HepG2 (cell line): ENCODE data around the gene VPS4A. TPM values are rescaled to one million over a fixed set of nuclear protein-coding genes. Genes with fewer than 3 reads are reported as not detected.

Source experiments
- ATAC-seq: fragments of 200-7000 bp; cut with Tn5 transposase; 3 replicates; pipeline ENCODE4 v1.9.1; 2020; ENCODE audit warnings: mild to moderate bottlenecking, moderate library complexity
- BruUV-seq: library from RNA; stranded (reverse); fragments of 400-500 nt; replicated peaks from 2 replicates; lab custom pipeline; 2021; lab: Mats Ljungman, UMichigan
- CTCF ChIA-PET: fragments of 300-600 bp; formaldehyde crosslinking; extraction: SDS; loops from one replicate; lab custom pipeline; 2021; ENCODE audit warnings: low total read pairs, inconsistent platforms, low intra/inter-chr PET ratio; lab: Yijun Ruan, JAX
- POLR2A ChIA-PET: fragments of 350-600 bp; sonication (Branson Sonifier 250); formaldehyde crosslinking; loops from one replicate; lab custom pipeline; 2020; ENCODE audit warnings: antibody characterized with exemption, inconsistent platforms; lab: Yijun Ruan, JAX
- DNase-seq: peaks from one replicate; pipeline ENCODE4 v3.0.0-alpha.2; 2015; ENCODE audit warnings: low spot score
- FAIRE-seq: peaks from 3 replicates; lab custom pipeline; 2011; peaks lifted over from hg19 to GRCh38; lab: Jason Lieb, UNC
- H2AFZ ChIP-seq: one replicate; pipeline ENCODE4 v1.6.1; 2011; ENCODE audit warnings: low read length, inconsistent platforms
- H3K27ac ChIP-seq: fragments of 300-600 bp; 3 replicates; pipeline ENCODE4 v1.8.0; 2011; ENCODE audit warnings: mixed run types, mild to moderate bottlenecking, mixed read lengths, low read length, inconsistent platforms; ENCODE audit not compliant: insufficient read depth; ENCODE audit errors: extremely low read length
- H3K27me3 ChIP-seq, 2 experiments: fragments of 200-600 bp in 1 of 2; 2 replicates in 1 of 2; 3 replicates in 1 of 2; pipeline versions ENCODE4 v1.6.0 to v1.8.0; 2011; ENCODE audit warnings: low read length in 2 of 2, mild to moderate bottlenecking in 2 of 2, moderate library complexity in 2 of 2, inconsistent platforms in 1 of 2; ENCODE audit not compliant: insufficient read depth in 2 of 2, control insufficient read depth in 1 of 2
- H3K36me3 ChIP-seq, 2 experiments: fragments of 200-600 bp in 1 of 2; replicated peaks in 1 of 2; 2 replicates in 1 of 2; 3 replicates in 1 of 2; pipeline versions ENCODE4 v1.5.1 to v1.8.0; 2011; ENCODE audit warnings: low read length in 2 of 2, inconsistent platforms in 1 of 2; ENCODE audit not compliant: insufficient read depth in 2 of 2, control insufficient read depth in 1 of 2
- H3K4me1 ChIP-seq: 2 replicates; pipeline ENCODE4 v1.5.1; 2012; ENCODE audit warnings: low read length, inconsistent platforms; ENCODE audit not compliant: insufficient read depth
- H3K4me2 ChIP-seq: 2 replicates; pipeline ENCODE4 v1.6.0; 2011; ENCODE audit warnings: low read depth, low read length, inconsistent platforms
- H3K4me3 ChIP-seq, 3 experiments: fragments of 200-600 bp in 1 of 3; sonication (generic), shearing (Covaris generic) in 1 of 3; replicated peaks in 1 of 3; 2 replicates each; pipeline ENCODE4 v1.5.1; 2011 to 2016; ENCODE audit warnings: low read length in 3 of 3, inconsistent platforms in 2 of 3, low read depth in 2 of 3, mild to moderate bottlenecking in 2 of 3, control low read depth in 1 of 3, mixed read lengths in 1 of 3; ENCODE audit not compliant: insufficient read depth in 1 of 3
- H3K79me2 ChIP-seq: one replicate; pipeline ENCODE4 v1.6.1; 2011; ENCODE audit warnings: low read length, inconsistent platforms; ENCODE audit not compliant: insufficient read depth
- H3K9ac ChIP-seq: 2 replicates; pipeline ENCODE4 v1.6.0; 2011; ENCODE audit warnings: mild to moderate bottlenecking, low read depth, low read length, inconsistent platforms; ENCODE audit not compliant: insufficient read depth
- H3K9me3 ChIP-seq: 2 replicates; pipeline ENCODE4 v1.5.1; 2012; ENCODE audit warnings: mild to moderate bottlenecking, low read length
- H4K20me1 ChIP-seq: 2 replicates; pipeline ENCODE4 v1.6.0; 2011; ENCODE audit warnings: inconsistent platforms, mild to moderate bottlenecking, low read length, moderate library complexity; ENCODE audit not compliant: insufficient read depth
- ARID2 ChIP-seq: sonication (generic); formaldehyde crosslinking; IDR thresholded peaks from 2 replicates; pipeline ENCODE4 v1.8.1; 2022; ENCODE audit warnings: mild to moderate bottlenecking, missing genetic modification reagents, borderline replicate concordance
- ARNT2 ChIP-seq: sonication (generic); formaldehyde crosslinking; IDR thresholded peaks from 2 replicates; pipeline ENCODE4 v1.8.0; 2022; ENCODE audit warnings: mild to moderate bottlenecking, low read depth, missing genetic modification reagents, moderate library complexity
- CEBPB ChIP-seq: IDR thresholded peaks from 2 replicates; pipeline ENCODE4 v1.6.1; 2011; ENCODE audit warnings: low read depth, low read length, improper control_type of control experiment, borderline replicate concordance
- CEBPG ChIP-seq: IDR thresholded peaks from 2 replicates; pipeline ENCODE4 v1.6.1; 2016
- CTCF ChIP-seq: sonication (generic); formaldehyde crosslinking; IDR thresholded peaks from 2 replicates; pipeline ENCODE4 v1.5.0; 2020; ENCODE audit warnings: mild to moderate bottlenecking, missing genetic modification reagents, moderate library complexity
- ELF3 ChIP-seq: IDR thresholded peaks from 2 replicates; pipeline ENCODE4 v1.6.1; 2016; ENCODE audit warnings: missing genetic modification reagents, missing compliant biosample characterization
- KLF11 ChIP-seq: IDR thresholded peaks from 2 replicates; pipeline ENCODE4 v1.6.1; 2016; ENCODE audit warnings: missing compliant biosample characterization
- RAD21 ChIP-seq: fragments of 450-650 bp; formaldehyde crosslinking; IDR thresholded peaks from 2 replicates; pipeline ENCODE4 v1.5.0; 2020; ENCODE audit warnings: mild to moderate bottlenecking
- SMC3 ChIP-seq: IDR thresholded peaks from 2 replicates; pipeline ENCODE4 v1.6.1; 2011; ENCODE audit warnings: low read length, improper control_type of control experiment
- SRSF9 ChIP-seq: fragments of 200-400 bp; formaldehyde crosslinking; IDR thresholded peaks from 2 replicates; pipeline ENCODE4 v1.6.1; 2018; ENCODE audit warnings: borderline replicate concordance, mild to moderate bottlenecking, low read depth, low read length; ENCODE audit not compliant: insufficient read depth, poor library complexity, severe bottlenecking
- STAG1 ChIP-seq: sonication (generic); formaldehyde crosslinking; IDR thresholded peaks from 2 replicates; pipeline ENCODE4 v1.4.0; 2020; ENCODE audit warnings: missing genetic modification reagents
- SYNCRIP ChIP-seq: fragments of 200-400 bp; formaldehyde crosslinking; IDR thresholded peaks from 2 replicates; pipeline ENCODE4 v1.6.1; 2018; ENCODE audit warnings: mild to moderate bottlenecking, low read depth, low read length; ENCODE audit not compliant: insufficient read depth
- WGBS: methylation state at CpG from one replicate; pipeline ENCODE4 v1.1.6; 2017; ENCODE audit warnings: low lambda C conversion rate; 5-methylcytosine and 5-hydroxymethylcytosine counted together
- in situ Hi-C: cut with HindIII; loops from 2 replicates; pipeline ENCODE4 v1.10.0; 2017; ENCODE audit warnings: low pct_unique_long_range_greater_than_20kb; ENCODE audit not compliant: extremely low pct_ligation_motif_present
- intact Hi-C: fragments of 100-400 bp; cut with micrococcal nuclease; formaldehyde crosslinking; loops from one replicate; pipeline ENCODE4 v1.10.0; 2022; ENCODE audit not compliant: unreplicated experiment
- polyA plus RNA-seq, 8 experiments: library from polyadenylated mRNA; depleted of rRNA in 3 of 8; stranded (reverse) in 7 of 8; unstranded in 1 of 8; fragments of >200 nt; fragmentation: Illumina TruSeq in 4 of 8; extraction: Trizol in 4 of 8; gene quantifications; 2 replicates each; pipeline versions ENCODE4 v1.2.1 to v1.2.3, GENCODE V29; 2011 to 2016; ENCODE audit warnings: low read depth in 4 of 8, missing spikeins in 1 of 8, mixed read lengths in 1 of 8; ENCODE audit not compliant: insufficient read depth in 1 of 8
- total RNA-seq, 5 experiments: library from RNA; depleted of rRNA; stranded (reverse); fragments of >200 nt; fragmentation: Illumina TruSeq; extraction: Trizol; gene quantifications; 2 replicates each; pipeline ENCODE4 v1.2.3, GENCODE V29; 2016; ENCODE audit warnings: low read depth in 1 of 5
- TF ChIP-seq, protein P1 (sequence below): sonication (generic); formaldehyde crosslinking; IDR thresholded peaks from 2 replicates; pipeline ENCODE4 v1.4.0; 2020; ENCODE audit warnings: missing genetic modification reagents, mild to moderate bottlenecking, borderline replicate concordance

Gene VPS4A
- total and polyA plus RNA-seq, 2 of the 13 experiments (the other 11 are each of a cell fraction or from before 2014, with no cell fraction given): 13.2 to 27.9 TPM

DNA sequence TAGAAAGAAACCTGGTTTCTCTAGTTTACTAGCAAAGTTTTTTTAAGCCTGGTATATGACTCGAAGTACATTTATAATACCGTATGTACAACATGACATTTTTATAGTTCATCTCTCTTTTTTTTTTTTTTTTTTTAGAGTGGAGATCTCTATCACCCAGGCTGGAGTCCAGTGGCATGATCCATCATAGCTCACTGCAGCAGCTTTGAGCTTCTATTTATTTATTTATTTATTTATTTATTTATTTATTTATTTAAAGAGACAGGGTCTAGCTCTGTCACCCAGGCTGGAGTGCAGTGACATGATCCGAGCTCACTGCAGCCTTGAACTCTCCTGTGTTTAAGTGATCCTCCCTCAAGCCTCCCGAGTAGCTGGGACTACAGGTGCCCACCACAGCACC, 25.9 kb upstream of the VPS4A start (continued):
- TF ChIP-seq, protein P1, sequence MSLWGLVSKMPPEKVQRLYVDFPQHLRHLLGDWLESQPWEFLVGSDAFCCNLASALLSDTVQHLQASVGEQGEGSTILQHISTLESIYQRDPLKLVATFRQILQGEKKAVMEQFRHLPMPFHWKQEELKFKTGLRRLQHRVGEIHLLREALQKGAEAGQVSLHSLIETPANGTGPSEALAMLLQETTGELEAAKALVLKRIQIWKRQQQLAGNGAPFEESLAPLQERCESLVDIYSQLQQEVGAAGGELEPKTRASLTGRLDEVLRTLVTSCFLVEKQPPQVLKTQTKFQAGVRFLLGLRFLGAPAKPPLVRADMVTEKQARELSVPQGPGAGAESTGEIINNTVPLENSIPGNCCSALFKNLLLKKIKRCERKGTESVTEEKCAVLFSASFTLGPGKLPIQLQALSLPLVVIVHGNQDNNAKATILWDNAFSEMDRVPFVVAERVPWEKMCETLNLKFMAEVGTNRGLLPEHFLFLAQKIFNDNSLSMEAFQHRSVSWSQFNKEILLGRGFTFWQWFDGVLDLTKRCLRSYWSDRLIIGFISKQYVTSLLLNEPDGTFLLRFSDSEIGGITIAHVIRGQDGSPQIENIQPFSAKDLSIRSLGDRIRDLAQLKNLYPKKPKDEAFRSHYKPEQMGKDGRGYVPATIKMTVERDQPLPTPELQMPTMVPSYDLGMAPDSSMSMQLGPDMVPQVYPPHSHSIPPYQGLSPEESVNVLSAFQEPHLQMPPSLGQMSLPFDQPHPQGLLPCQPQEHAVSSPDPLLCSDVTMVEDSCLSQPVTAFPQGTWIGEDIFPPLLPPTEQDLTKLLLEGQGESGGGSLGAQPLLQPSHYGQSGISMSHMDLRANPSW: no peak

GRCh38 chr16:69286941-69287713, 24.0 kb upstream of the VPS4A start:
- FAIRE-seq: no peak
- no peak for ATAC-seq
- Histone ChIP-seq H4K20me1 (no peaks in the 10 kb centered on the region), H3K9me3 (no peaks in the 10 kb centered on the region), H3K4me2 (no peak overlapping the region), H2AFZ (no peak overlapping the region), H3K4me3 (no peak overlapping the region), H3K79me2 (no peaks in the 10 kb centered on the region), H3K4me1 (peaks cover 8% of the 10 kb centered on the region; the same call in 1 of the 2 replicates), H3K9ac (no peak overlapping the region), H3K36me3 (peaks cover 4 to 21% of the 10 kb centered on the region in 2 experiments), H3K27ac (no peak overlapping the region), H3K27me3 (no peaks in the 10 kb centered on the region)
- TF ChIP-seq RAD21 (CRISPR knock-in tag) (peak; percentile 29; the same call in 1 of the 2 replicates), ARNT2 (CRISPR knock-in tag) (no peak), KLF11 (0 out of 2 replicates have a peak, but pooled peaks have one; percentile 29), SMC3 (peak; percentile 69), SYNCRIP (no peak), SRSF9 (no peak), CEBPB (peak; percentile 66; the same call in 1 of the 2 replicates), STAG1 (CRISPR knock-in tag) (peak; percentile 66), ELF3 (CRISPR knock-in tag) (0 out of 2 replicates have a peak, but pooled peaks have one; percentile 20), CEBPG (CRISPR knock-in tag) (peak; percentile 9; the same call in 1 of the 2 replicates), ARID2 (CRISPR knock-in tag) (0 out of 2 replicates have a peak, but pooled peaks have one; percentile 27), CTCF (CRISPR knock-in tag) (peak; percentile 55)
- WGBS: 85% methylated on average over 13 of the region's 13 CpGs
- in situ Hi-C loops (loop anchor here (5.0 kb wide), 1 partner anchor 135 kb away; no protein-coding TSS in a partner anchor), intact Hi-C loops (loop anchor here (1.0 to 2.0 kb wide), 2 partner anchors 100 to 137 kb away; partner anchors contain the start of gene SNTB2)
- peak; percentile 62 for DNase-seq
- ChIA-PET CTCF (interaction anchor here (1.1 to 3.7 kb wide), 2 partner anchors 137 to 440 kb away, joined by 4 to 44 read pairs; no protein-coding TSS in a partner anchor), POLR2A (interaction anchor here (1.2 to 1.5 kb wide), 2 partner anchors 101 to 154 kb away, joined by 3 read pairs; no protein-coding TSS in a partner anchor)
- no TSS peak for BruUV-seq
